ENCODE results near the gene SBK3. TPM values are rescaled to one million over a fixed set of nuclear protein-coding genes. Genes with fewer than 3 reads are reported as not detected.

Gene SBK3
- polyA plus RNA-seq, 1 donor (not counting 4 experiments of a cell fraction or from before 2014, with no cell fraction given): not detected

DNA sequence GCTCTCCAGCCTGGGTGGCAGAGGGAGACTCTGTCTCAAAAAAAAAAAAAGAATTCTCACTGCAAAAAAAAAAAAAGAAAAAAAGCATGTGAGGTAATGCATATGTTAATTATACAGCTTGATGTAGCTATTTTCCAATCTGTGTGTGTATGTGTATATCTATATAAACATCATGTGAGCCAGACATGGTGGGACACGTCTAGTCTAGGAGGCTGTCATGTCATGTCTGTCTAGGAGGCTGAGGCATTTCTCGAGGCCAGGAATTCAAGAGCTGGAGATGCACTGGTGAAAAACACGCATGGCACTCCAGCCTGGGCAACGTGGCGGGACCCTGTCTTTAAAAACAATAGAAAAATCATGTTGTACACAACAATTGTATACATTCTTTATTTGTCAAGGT, 6.9 kb upstream of the SBK3 start:
- no peaks in the 10 kb centered on the region for H3K27me3 ChIP-seq (ENCODE audit: control insufficient read depth, extremely low read depth, insufficient read depth, low read length)
- no peak overlapping the region for H2AFZ ChIP-seq (ENCODE audit: control insufficient read depth, low read length)
- FAIRE-seq (no peak), DNase-seq (ENCODE audit: low read depth, low spot score) (no peak)
- no peaks in the 10 kb centered on the region for H3K9me3 ChIP-seq (ENCODE audit: control insufficient read depth, low read depth, low read length)
- H3K27ac ChIP-seq (ENCODE audit: control insufficient read depth, insufficient read depth, low read length): no peak overlapping the region
- H3K79me2 ChIP-seq (ENCODE audit: control insufficient read depth, insufficient read depth, low read length): no peaks in the 10 kb centered on the region
- H3K36me3 ChIP-seq (ENCODE audit: control insufficient read depth in 2 of 2, extremely low read depth in 1 of 2, insufficient read depth in 2 of 2, low read length in 2 of 2): no peaks in the 10 kb centered on the region
- H3K9me1 ChIP-seq (ENCODE audit: control insufficient read depth, extremely low read depth, insufficient read depth, low read length): no peaks in the 10 kb centered on the region
- H3K4me3 ChIP-seq (ENCODE audit: control insufficient read depth in 2 of 3, extremely low read depth in 1 of 3, insufficient read depth in 2 of 3, low read depth in 1 of 3, low read length in 3 of 3): no peak overlapping the region
- no peaks in the 10 kb centered on the region for H4K20me1 ChIP-seq (ENCODE audit: control insufficient read depth, extremely low read depth, insufficient read depth, low read length)
- peaks cover 3% of the 10 kb centered on the region for H3K4me1 ChIP-seq (ENCODE audit: control insufficient read depth, extremely low read depth, insufficient read depth, low read length)
- no peak overlapping the region for H3K4me2 ChIP-seq (ENCODE audit: control insufficient read depth, extremely low read depth, insufficient read depth, low read depth, low read length)
- dilution Hi-C loops (cut with MboI; ENCODE audit: extremely low pct_ligation_motif_present, low sequenced_read_pairs): no loop called here
- no peak overlapping the region for H3K9ac ChIP-seq (ENCODE audit: control insufficient read depth, extremely low read depth, insufficient read depth, low read length)
- no peak for TF ChIP-seq EZH2 (IDR thresholded peaks at IDR 0.05; ENCODE audit: low read length)
- TF ChIP-seq, protein P1, sequence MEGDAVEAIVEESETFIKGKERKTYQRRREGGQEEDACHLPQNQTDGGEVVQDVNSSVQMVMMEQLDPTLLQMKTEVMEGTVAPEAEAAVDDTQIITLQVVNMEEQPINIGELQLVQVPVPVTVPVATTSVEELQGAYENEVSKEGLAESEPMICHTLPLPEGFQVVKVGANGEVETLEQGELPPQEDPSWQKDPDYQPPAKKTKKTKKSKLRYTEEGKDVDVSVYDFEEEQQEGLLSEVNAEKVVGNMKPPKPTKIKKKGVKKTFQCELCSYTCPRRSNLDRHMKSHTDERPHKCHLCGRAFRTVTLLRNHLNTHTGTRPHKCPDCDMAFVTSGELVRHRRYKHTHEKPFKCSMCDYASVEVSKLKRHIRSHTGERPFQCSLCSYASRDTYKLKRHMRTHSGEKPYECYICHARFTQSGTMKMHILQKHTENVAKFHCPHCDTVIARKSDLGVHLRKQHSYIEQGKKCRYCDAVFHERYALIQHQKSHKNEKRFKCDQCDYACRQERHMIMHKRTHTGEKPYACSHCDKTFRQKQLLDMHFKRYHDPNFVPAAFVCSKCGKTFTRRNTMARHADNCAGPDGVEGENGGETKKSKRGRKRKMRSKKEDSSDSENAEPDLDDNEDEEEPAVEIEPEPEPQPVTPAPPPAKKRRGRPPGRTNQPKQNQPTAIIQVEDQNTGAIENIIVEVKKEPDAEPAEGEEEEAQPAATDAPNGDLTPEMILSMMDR (optimal IDR thresholded peaks at IDR 0.05 in 1 of 3, IDR thresholded peaks at IDR 0.05 in 1 of 3, conservative IDR thresholded peaks at IDR 0.05 in 1 of 3; ENCODE audit: extremely low read depth in 1 of 3, insufficient read depth in 2 of 3, low read length in 3 of 3): no peak

DNA sequence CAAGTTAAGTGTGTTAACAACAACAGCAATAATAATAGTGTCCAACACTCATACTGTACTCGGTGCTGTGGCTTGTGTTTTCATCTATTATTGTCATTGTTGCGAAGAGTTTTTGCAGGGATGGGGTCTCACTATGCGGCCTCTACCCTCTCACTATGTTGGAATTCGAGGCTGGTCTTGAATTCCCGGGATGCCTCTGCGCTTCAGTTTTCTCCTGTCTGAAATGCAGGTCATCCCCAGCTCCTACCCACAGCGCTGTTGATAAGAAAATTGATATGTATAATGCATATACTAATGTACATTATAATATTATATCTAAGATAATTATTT, 4.9 kb upstream of the SBK3 start:
- Histone ChIP-seq H3K9me1 (ENCODE audit: control insufficient read depth, extremely low read depth, insufficient read depth, low read length) (no peaks in the 10 kb centered on the region), H3K4me1 (ENCODE audit: control insufficient read depth, extremely low read depth, insufficient read depth, low read length) (peaks cover 3% of the 10 kb centered on the region), H3K27me3 (ENCODE audit: control insufficient read depth, extremely low read depth, insufficient read depth, low read length) (no peaks in the 10 kb centered on the region), H3K4me3 (ENCODE audit: control insufficient read depth in 2 of 3, extremely low read depth in 1 of 3, insufficient read depth in 2 of 3, low read depth in 1 of 3, low read length in 3 of 3) (no peak overlapping the region), H3K27ac (ENCODE audit: control insufficient read depth, insufficient read depth, low read length) (no peak overlapping the region), H3K9ac (ENCODE audit: control insufficient read depth, extremely low read depth, insufficient read depth, low read length) (no peak overlapping the region), H3K4me2 (ENCODE audit: control insufficient read depth, extremely low read depth, insufficient read depth, low read depth, low read length) (no peak overlapping the region), H2AFZ (ENCODE audit: control insufficient read depth, low read length) (no peak overlapping the region), H3K36me3 (ENCODE audit: control insufficient read depth in 2 of 2, extremely low read depth in 1 of 2, insufficient read depth in 2 of 2, low read length in 2 of 2) (no peaks in the 10 kb centered on the region), H4K20me1 (ENCODE audit: control insufficient read depth, extremely low read depth, insufficient read depth, low read length) (no peaks in the 10 kb centered on the region), H3K79me2 (ENCODE audit: control insufficient read depth, insufficient read depth, low read length) (no peaks in the 10 kb centered on the region), H3K9me3 (ENCODE audit: control insufficient read depth, low read depth, low read length) (no peaks in the 10 kb centered on the region)
- FAIRE-seq (no peak), DNase-seq (ENCODE audit: low read depth, low spot score) (no peak)
- dilution Hi-C loops (cut with MboI; ENCODE audit: extremely low pct_ligation_motif_present, low sequenced_read_pairs): no loop called here
- TF ChIP-seq, protein P1 (optimal IDR thresholded peaks at IDR 0.05 in 1 of 3, IDR thresholded peaks at IDR 0.05 in 1 of 3, conservative IDR thresholded peaks at IDR 0.05 in 1 of 3; ENCODE audit: extremely low read depth in 1 of 3, insufficient read depth in 2 of 3, low read length in 3 of 3): no peak
- no peak for TF ChIP-seq EZH2 (IDR thresholded peaks at IDR 0.05; ENCODE audit: low read length)

All from keratinocyte (primary cell).